Activated CD8-positive, alpha-beta memory T cell treated with anti-CD3 and anti-CD28 coated beads for 36 hours (primary cell): Measurements from ENCODE around the gene IL25. TPM values are rescaled to one million over a fixed set of nuclear protein-coding genes. Genes with fewer than 3 reads are reported as not detected.

Source experiments
- CTCF ChIA-PET: fragments of 350-600 bp; sonication (Branson Sonifier 250); formaldehyde crosslinking; loops from one replicate; lab custom pipeline; 2021; ENCODE audit warnings: antibody characterized with exemption; lab: Charles Lee
- POLR2A ChIA-PET: fragments of 350-600 bp; sonication (Branson Sonifier 250); formaldehyde crosslinking; loops from one replicate; lab custom pipeline; 2021; ENCODE audit warnings: antibody characterized with exemption; lab: Charles Lee
- total RNA-seq, 2 experiments: library from RNA; stranded (reverse); gene quantifications; one replicate each; pipeline ENCODE4 v1.2.3, GENCODE V29; 2021

The IL25 gene
- not detected for total RNA-seq

GRCh38 chr14:23372509-23372908 is at the start of gene IL25:
Gene IL25 (plus strand): TSS chr14:23372809.
- ChIA-PET CTCF (no interaction called here), POLR2A (no interaction called here)

- CTCF ChIA-PET = interaction anchor here (6.8 to 7.1 kb wide), 2 partner anchors 22 to 57 kb away, joined by 40 to 47 read pairs; partner anchors contain the start of gene PPP1R3E
- POLR2A ChIA-PET = interaction anchor here (1.0 kb wide), 1 partner anchor 21 kb away, joined by 4 read pairs; the partner anchor contains the start of gene PPP1R3E
Measured at GRCh38 chr14:23323838-23324454, 48.7 kb upstream of the IL25 start.

GRCh38 chr14:23324455-23324846 is 48.2 kb upstream of the IL25 start:
- POLR2A ChIA-PET = no interaction called here
- CTCF ChIA-PET = interaction anchor here (6.8 kb wide), 1 partner anchor 56 kb away, joined by 40 read pairs; no protein-coding TSS in a partner anchor

DNA sequence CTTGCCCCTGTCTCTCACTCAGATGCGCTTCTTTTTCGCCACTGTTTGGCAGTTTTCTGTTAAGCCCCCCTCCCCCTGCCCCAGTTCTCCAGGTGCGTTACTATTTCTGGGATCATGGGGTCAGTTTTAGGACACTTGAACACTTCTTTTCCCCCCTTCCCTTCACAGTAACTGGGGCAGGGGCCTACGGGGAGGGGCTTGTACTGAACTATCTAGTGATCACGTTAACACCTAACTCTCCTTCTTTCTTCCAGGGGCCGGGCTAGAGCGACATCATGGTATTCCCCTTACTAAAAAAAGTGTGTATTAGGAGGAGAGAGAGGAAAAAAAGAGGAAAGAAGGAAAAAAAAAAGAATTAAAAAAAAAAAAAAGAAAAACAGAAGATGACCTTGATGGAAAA is 47.6 kb upstream of the IL25 start:
- ChIA-PET POLR2A (no interaction called here), CTCF (interaction anchor here (6.8 kb wide), 1 partner anchor 56 kb away, joined by 40 read pairs; no protein-coding TSS in a partner anchor)

DNA sequence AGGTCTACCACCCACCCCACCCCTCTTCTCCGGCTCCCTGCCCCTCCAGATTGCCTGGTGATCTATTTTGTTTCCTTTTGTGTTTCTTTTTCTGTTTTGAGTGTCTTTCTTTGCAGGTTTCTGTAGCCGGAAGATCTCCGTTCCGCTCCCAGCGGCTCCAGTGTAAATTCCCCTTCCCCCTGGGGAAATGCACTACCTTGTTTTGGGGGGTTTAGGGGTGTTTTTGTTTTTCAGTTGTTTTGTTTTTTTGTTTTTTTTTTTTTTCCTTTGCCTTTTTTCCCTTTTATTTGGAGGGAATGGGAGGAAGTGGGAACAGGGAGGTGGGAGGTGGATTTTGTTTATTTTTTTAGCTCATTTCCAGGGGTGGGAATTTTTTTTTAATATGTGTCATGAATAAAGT is 46.9 kb upstream of the IL25 start:
- ChIA-PET CTCF (interaction anchor here (1.4 to 6.8 kb wide), 3 partner anchors 20 to 55 kb away, joined by 3 to 40 read pairs (median 4); no protein-coding TSS in a partner anchor), POLR2A (interaction anchor here (0.6 to 1.1 kb wide), 3 partner anchors 21 to 631 kb away, joined by 4 to 7 read pairs (median 5); no protein-coding TSS in a partner anchor)

DNA sequence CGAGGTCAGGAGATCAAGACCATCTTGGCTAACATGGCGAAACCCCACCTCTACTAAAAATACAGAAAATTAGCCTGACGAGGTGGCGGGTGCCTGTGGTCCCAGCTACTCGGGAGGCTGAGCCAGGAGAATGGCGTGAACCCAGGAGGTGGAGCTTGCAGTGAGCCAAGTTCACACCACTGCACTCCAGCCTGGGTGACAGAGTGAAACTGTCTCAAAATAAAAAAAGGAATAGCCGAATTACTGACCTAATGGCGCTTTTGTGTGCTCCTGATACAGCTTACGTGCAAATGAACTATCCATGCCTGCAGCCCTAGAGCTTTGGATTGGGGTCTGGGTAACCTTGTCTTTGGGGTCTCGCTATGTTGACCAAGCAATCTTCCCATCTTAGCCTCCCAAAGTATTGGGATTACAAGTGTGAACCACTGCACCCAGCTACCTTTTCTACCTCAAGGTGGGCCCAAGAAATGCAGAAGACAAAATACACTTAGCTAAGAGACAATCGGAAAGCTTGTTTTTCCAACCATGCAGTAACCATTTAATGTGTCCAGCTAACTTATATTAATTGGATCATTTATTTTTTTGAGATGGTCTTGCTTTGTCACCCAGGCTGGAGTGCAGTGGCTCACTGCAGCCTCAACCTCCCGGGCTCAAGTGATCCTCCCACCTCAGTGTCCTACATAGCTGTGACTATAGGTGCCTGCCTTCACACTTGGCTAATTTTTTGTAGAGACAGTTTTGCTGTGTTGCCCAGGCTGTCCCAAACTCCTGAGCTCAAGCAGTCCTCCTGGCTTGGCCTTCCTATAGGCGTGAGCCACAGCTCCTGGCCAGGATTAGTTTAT is 45.9 kb upstream of the IL25 start:
- POLR2A ChIA-PET = interaction anchor here (0.7 to 1.2 kb wide), 3 partner anchors 22 to 32 kb away, joined by 5 to 7 read pairs (median 6); partner anchors contain the start of gene PPP1R3E
- CTCF ChIA-PET = interaction anchor here (0.6 to 6.8 kb wide), 5 partner anchors 19 to 214 kb away, joined by 3 to 40 read pairs (median 3); no protein-coding TSS in a partner anchor

DNA sequence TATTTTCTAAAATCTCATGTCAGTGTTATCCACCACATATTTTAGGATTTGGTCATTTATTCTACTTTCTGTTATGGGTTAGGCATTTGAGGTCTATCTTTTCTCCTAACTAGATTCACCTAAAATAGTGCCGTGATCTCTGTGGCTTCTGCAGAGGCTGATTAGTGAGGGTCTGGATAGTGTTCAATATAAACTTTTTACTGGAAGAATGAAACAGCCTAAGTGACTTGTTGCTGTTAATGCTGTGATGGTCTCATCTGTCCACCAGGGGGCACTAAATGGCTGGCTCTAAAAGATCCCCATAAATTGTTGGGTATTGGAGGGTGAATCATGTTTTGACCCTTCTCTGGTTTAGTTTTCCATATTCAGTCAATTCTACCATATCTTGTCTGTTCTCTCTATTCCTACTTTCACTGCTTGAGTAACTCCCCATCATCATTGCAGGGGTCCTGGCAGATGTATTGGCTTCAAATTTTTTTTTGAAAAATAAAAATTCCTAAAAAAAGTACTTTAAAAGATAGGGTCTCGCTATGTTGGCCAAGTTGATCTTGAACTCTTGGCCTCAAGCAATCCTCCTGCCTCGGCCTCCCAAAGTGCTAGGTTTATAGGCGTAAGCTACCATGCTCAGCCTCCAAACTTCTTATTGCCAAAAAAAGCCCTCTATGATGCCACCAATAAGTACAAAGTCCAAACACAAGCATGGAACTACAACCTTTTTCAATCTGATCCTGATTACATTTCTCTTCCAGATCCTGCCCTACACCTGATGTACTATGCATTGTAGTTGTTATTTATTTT is 44.5 kb upstream of the IL25 start:
- CTCF ChIA-PET = interaction anchor here (1.0 to 6.8 kb wide), 2 partner anchors 52 to 54 kb away, joined by 3 to 40 read pairs; no protein-coding TSS in a partner anchor
- POLR2A ChIA-PET = no interaction called here

GRCh38 chr14:23335623-23336022 is 37.0 kb upstream of the IL25 start:
- ChIA-PET CTCF (interaction anchor here (2.3 kb wide), 1 partner anchor 44 kb away, joined by 7 read pairs; no protein-coding TSS in a partner anchor), POLR2A (no interaction called here)

DNA sequence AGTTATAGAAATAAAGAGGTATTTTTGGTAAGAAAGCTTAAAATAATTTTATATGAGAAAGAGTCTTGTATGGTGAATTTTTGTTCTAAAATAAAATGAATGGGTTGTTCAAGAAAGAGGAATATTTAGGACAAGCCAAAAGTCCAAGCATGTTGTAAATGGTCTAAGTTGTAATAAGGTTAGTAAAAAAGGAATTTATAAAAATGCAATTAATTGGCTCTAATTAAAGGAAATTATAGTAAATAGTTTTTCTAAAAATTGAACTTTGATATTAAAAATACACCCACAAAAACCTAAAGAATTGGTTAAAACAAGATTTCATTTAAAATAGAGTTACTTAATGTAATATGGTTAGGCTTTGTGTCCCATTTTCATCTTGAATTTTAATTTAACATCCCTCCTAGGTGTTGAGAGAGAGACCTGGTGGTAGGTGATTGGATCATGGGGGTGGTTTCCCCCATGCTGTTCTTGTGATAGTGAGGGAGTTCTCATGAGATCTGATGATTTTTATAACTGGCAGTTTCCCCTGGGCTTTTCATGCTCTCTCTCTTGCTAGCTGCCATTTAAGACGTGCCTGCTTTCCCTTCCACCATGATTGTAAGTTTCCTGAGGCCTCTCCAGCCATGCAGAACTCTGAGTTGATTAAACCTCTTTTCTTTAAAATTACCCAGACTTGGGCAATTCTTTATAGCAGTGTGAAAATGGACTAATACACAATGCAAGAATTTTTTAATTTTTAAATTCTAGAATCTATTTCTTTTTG is 32.9 kb upstream of the IL25 start:
- ChIA-PET POLR2A (no interaction called here), CTCF (interaction anchor here (1.1 kb wide), 1 partner anchor 10 kb away, joined by 3 read pairs; no protein-coding TSS in a partner anchor)

DNA sequence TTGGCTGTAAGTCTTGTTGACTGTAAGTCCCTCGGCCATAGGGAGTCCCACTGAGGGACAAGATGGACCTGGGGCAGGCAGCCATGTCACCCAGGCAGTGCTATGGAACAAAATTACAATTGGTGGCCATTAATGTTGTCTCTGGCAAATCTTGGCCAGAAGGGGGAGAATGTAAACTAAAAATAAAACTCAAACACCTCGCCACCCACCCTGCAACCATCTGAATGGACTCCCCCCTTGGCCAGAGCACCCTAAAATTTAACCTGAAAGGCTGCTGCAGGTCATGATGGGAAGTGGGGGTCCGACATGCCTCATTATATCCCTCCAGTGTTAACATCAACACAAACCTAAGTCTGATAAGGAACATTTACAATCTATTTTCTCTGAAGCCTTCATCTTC is 28.1 kb upstream of the IL25 start:
- ChIA-PET POLR2A (no interaction called here), CTCF (no interaction called here)

GRCh38 chr14:23345987-23346692 is 26.5 kb upstream of the IL25 start:
- CTCF ChIA-PET = interaction anchor here (0.6 to 0.9 kb wide), 3 partner anchors 20 to 254 kb away, joined by 3 to 5 read pairs (median 4); no protein-coding TSS in a partner anchor
- POLR2A ChIA-PET = no interaction called here

DNA sequence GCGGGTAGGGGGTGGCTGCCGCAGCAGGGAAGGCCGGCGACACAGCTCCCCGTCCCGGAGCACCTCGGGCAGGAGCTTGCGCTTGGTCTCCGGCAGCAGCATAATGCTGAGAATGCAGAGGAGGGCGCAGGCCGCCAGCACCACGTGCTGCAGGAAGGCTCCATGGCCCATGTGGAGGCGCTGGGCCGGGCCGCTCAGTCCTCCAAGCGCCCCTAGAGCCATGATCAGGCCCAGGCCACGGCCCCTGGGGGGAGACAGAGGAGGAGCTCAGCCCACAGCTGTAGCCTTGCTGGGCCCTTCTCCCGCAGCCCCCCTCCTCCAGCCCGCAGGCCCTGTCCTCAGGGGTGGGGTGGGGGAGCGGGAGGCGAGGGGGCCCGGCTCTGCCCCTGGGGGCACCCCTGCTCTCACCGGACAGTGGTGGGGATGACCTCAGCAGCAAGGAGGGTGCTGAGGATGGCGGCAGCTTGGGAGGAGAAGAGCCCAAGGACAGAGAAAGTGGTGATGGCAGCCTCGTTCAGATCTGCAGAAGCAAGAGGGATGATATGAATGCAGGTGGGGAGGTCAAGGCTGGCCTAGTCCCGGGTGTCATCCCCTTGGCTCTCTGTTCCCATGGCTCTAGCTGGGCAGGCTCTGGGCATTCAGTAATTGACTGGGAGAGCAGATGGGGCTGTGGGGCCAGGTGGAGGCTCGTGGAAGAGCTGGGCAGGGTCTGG is 25.8 kb upstream of the IL25 start:
- CTCF ChIA-PET = no interaction called here
- POLR2A ChIA-PET = no interaction called here

DNA sequence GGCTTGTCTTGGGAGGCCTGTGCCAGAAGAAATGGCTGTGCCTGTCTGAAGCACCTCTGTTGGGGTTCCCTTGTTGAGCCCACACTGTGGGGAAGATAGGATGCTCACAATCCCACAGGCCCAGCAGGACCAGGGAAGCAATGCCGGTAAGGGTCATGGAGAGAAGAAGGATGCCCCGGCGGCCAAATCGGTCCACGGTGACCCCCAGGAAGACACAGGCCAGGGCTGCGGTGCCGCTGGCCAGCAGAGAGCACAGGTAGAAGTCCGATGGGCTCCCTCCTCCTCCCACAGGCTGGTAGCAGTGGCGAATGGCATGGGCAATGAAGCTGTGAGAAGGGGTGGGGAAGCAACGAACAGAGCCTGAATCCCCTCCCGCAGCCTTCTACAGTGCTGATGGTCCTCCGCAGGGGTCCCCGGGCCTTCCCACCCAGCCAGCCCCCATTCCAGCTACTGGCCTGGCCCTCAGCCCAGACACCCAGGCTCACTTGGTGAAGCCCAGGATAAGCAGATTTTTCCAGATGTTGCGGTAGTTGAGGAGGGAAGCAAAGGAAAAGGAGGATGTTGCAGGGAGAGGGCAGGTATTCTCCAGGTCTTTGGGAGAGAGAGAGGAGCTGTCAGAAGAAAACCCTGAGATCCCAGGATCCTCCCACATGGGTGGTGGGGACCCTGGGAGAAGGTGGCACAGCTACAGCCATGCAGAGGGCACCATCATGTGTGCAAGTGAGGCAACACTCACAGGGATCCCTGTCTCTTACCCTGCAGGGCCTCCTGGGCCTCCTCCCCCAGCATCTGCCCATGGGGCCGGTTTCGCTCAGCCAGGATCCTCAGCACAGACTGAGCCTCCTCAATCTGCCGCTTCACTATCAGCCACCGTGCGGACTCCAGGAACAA is 25.0 kb upstream of the IL25 start:
- CTCF ChIA-PET = no interaction called here
- POLR2A ChIA-PET = no interaction called here

DNA sequence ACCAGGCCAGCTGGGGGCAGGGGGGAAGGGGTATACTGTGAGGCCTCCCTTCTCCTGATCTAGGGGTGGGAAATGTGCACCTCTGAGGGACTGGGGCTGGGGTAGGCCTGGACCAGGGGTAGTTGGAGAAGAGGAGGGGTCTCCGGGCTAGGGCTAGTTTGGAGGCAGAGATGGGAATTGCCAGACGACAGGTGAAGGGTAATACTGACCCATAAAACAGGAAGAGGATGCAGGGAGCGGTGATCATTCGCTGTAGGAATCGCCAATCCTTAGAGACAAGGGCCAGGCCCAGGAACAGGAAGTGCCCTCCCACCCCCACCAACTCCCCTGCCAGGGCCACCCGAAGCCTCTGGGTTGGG is 24.3 kb upstream of the IL25 start:
- CTCF ChIA-PET = no interaction called here
- POLR2A ChIA-PET = no interaction called here

DNA sequence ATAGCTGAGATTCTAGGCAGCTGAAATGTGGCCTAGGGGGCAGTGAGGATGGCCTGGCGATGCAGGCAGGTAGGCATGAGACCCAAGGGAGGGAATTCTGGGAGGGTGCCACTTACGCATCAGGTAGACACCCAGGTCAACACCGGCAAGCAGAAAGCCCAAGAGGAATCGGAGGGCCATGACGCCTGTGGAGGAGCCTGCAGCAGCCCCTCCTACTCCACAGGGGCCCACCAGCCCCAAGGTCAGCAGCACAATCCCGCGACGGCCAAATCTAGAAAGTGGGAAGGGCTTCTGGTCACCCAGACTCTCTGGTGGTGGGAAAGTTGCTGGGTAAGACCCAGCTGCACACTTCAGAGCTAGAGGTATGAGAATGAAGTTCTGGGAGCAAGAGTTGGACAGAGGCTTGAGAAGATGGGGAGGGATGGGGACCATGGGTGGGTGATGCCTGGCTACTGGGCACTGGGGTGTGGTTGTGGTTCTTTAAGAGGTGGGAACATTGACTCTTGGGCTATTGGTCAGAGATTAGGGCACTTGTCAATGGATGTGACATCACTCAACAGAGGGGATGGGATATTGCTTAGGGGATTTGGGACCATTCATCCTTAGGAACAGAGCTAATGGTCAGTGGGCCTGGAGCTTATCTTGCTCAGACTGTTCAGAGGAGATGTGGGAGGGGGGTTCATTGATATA is 23.3 kb upstream of the IL25 start:
- ChIA-PET POLR2A (no interaction called here), CTCF (no interaction called here)
